H1 (cell line): ENCODE data around the gene BTN1A1. TPM values are rescaled to one million over a fixed set of nuclear protein-coding genes. Genes with fewer than 3 reads are reported as not detected.

ENCODE experiments used
- CHD1 ChIP-seq: IDR thresholded peaks from 2 replicates; pipeline ENCODE4 v1.6.1; 2012; ENCODE audit warnings: low read depth, low read length, improper control_type of control experiment
- SP1 ChIP-seq: IDR thresholded peaks from 2 replicates; pipeline ENCODE4 v1.6.1; 2011; ENCODE audit warnings: low read depth, low read length
- TBP ChIP-seq: IDR thresholded peaks from 2 replicates; pipeline ENCODE4 v1.6.1; 2011; ENCODE audit warnings: low read depth, low read length, improper control_type of control experiment
- polyA plus RNA-seq, 7 experiments: library from polyadenylated mRNA; depleted of rRNA in 3 of 7; stranded (reverse) in 5 of 7; unstranded in 2 of 7; fragments of >200 nt in 5 of 7; fragments of 200-250 nt in 2 of 7; gene quantifications; 1 replicate in 5 of 7; 2 replicates in 1 of 7; 4 replicates in 1 of 7; pipeline versions ENCODE4 v1.2.1 to v1.2.3, GENCODE V29; 2011 to 2013; ENCODE audit warnings: missing spikeins in 2 of 7, mixed read lengths in 2 of 7
- total RNA-seq: library from RNA; stranded (reverse); fragmentation: NEBNext Ultra II Directional; extraction: Animal tissue kit (Norgen Biotek cat#: 25700); gene quantifications from 2 replicates; pipeline ENCODE4 v1.2.1, GENCODE V29; 2021
- TF ChIP-seq, protein P1 (sequence below): fragments of 300-600 bp; sonication (generic); IDR thresholded peaks from 2 replicates; pipeline ENCODE4 v1.7.1; 2012; ENCODE audit warnings: low read length, moderate library complexity, mild to moderate bottlenecking, inconsistent platforms; ENCODE audit not compliant: insufficient replicate concordance

The BTN1A1 gene
- total and polyA plus RNA-seq, 2 of the 8 experiments (the other 6 are each of a cell fraction or from before 2014, with no cell fraction given): 0.28 to 0.35 TPM

DNA sequence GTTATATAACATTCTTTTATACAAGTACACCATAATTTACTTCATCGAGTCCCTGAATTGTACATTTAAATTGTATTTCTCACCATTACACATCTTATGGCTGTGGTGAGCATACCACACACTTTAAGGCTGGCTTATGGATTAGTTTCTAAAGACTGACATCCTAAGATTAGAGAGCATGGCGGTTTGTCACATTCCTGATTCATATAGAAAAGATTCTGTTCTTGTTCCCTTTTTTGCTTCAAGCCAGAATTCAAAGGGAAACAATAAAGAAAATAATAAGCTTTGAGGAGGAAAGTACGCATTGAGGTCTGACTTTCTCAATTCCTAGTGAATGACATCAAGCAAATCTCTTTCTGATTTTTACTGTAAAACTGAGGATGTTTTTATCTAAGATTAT, 2.5 kb downstream of the BTN1A1 start (continued):
- TF ChIP-seq, protein P1, sequence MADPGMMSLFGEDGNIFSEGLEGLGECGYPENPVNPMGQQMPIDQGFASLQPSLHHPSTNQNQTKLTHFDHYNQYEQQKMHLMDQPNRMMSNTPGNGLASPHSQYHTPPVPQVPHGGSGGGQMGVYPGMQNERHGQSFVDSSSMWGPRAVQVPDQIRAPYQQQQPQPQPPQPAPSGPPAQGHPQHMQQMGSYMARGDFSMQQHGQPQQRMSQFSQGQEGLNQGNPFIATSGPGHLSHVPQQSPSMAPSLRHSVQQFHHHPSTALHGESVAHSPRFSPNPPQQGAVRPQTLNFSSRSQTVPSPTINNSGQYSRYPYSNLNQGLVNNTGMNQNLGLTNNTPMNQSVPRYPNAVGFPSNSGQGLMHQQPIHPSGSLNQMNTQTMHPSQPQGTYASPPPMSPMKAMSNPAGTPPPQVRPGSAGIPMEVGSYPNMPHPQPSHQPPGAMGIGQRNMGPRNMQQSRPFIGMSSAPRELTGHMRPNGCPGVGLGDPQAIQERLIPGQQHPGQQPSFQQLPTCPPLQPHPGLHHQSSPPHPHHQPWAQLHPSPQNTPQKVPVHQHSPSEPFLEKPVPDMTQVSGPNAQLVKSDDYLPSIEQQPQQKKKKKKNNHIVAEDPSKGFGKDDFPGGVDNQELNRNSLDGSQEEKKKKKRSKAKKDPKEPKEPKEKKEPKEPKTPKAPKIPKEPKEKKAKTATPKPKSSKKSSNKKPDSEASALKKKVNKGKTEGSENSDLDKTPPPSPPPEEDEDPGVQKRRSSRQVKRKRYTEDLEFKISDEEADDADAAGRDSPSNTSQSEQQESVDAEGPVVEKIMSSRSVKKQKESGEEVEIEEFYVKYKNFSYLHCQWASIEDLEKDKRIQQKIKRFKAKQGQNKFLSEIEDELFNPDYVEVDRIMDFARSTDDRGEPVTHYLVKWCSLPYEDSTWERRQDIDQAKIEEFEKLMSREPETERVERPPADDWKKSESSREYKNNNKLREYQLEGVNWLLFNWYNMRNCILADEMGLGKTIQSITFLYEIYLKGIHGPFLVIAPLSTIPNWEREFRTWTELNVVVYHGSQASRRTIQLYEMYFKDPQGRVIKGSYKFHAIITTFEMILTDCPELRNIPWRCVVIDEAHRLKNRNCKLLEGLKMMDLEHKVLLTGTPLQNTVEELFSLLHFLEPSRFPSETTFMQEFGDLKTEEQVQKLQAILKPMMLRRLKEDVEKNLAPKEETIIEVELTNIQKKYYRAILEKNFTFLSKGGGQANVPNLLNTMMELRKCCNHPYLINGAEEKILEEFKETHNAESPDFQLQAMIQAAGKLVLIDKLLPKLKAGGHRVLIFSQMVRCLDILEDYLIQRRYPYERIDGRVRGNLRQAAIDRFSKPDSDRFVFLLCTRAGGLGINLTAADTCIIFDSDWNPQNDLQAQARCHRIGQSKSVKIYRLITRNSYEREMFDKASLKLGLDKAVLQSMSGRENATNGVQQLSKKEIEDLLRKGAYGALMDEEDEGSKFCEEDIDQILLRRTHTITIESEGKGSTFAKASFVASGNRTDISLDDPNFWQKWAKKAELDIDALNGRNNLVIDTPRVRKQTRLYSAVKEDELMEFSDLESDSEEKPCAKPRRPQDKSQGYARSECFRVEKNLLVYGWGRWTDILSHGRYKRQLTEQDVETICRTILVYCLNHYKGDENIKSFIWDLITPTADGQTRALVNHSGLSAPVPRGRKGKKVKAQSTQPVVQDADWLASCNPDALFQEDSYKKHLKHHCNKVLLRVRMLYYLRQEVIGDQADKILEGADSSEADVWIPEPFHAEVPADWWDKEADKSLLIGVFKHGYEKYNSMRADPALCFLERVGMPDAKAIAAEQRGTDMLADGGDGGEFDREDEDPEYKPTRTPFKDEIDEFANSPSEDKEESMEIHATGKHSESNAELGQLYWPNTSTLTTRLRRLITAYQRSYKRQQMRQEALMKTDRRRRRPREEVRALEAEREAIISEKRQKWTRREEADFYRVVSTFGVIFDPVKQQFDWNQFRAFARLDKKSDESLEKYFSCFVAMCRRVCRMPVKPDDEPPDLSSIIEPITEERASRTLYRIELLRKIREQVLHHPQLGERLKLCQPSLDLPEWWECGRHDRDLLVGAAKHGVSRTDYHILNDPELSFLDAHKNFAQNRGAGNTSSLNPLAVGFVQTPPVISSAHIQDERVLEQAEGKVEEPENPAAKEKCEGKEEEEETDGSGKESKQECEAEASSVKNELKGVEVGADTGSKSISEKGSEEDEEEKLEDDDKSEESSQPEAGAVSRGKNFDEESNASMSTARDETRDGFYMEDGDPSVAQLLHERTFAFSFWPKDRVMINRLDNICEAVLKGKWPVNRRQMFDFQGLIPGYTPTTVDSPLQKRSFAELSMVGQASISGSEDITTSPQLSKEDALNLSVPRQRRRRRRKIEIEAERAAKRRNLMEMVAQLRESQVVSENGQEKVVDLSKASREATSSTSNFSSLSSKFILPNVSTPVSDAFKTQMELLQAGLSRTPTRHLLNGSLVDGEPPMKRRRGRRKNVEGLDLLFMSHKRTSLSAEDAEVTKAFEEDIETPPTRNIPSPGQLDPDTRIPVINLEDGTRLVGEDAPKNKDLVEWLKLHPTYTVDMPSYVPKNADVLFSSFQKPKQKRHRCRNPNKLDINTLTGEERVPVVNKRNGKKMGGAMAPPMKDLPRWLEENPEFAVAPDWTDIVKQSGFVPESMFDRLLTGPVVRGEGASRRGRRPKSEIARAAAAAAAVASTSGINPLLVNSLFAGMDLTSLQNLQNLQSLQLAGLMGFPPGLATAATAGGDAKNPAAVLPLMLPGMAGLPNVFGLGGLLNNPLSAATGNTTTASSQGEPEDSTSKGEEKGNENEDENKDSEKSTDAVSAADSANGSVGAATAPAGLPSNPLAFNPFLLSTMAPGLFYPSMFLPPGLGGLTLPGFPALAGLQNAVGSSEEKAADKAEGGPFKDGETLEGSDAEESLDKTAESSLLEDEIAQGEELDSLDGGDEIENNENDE: no peak
- TF ChIP-seq SP1: no peak
- no peak for TF ChIP-seq CHD1
- no peak for TF ChIP-seq TBP
